Endothelial cell of umbilical vein (primary cell): ENCODE data around the gene B3GALNT2. TPM values are rescaled to one million over a fixed set of nuclear protein-coding genes. Genes with fewer than 3 reads are reported as not detected.

Experiments
- BruUV-seq: library from RNA; stranded (reverse); fragments of 400-500 nt; replicated peaks from 2 replicates; lab custom pipeline; 2021; lab: Mats Ljungman, UMichigan
- CTCF ChIA-PET: fragments of 300-600, 350-600 bp; sonication (Branson Sonifier 250); formaldehyde crosslinking; loops from one replicate; lab custom pipeline; 2021; ENCODE audit warnings: antibody characterized with exemption, inconsistent platforms; lab: Charles Lee
- POLR2A ChIA-PET: fragments of 300-600, 350-600 bp; sonication (Branson Sonifier 250); formaldehyde crosslinking; loops from one replicate; lab custom pipeline; 2021; ENCODE audit warnings: antibody characterized with exemption, inconsistent platforms; lab: Charles Lee
- DNase-seq: peaks from one replicate; pipeline ENCODE4 v3.0.0-alpha.2; 2011; ENCODE audit warnings: low read depth, low spot score
- FAIRE-seq: peaks from 2 replicates; lab custom pipeline; 2011; peaks lifted over from hg19 to GRCh38; lab: Jason Lieb, UNC
- H2AFZ ChIP-seq: 2 replicates; pipeline ENCODE4 v1.6.0; 2012; ENCODE audit warnings: low read depth, low read length, control low read depth, inconsistent platforms
- H3K27ac ChIP-seq: 2 replicates; pipeline ENCODE4 v1.5.1; 2011; ENCODE audit warnings: low read depth, mild to moderate bottlenecking, control low read depth, low read length, moderate library complexity; ENCODE audit not compliant: insufficient read depth
- H3K27me3 ChIP-seq, 2 experiments: 2 replicates each; pipeline versions ENCODE4 v1.6.0 to v1.6.1; 2011; ENCODE audit warnings: low read length in 2 of 2, mixed read lengths in 1 of 2; ENCODE audit not compliant: control insufficient read depth in 2 of 2, insufficient read depth in 2 of 2
- H3K36me3 ChIP-seq, 2 experiments: 2 replicates in 1 of 2; 3 replicates in 1 of 2; pipeline ENCODE4 v1.5.1; 2011; ENCODE audit warnings: low read length in 2 of 2, mild to moderate bottlenecking in 1 of 2, moderate library complexity in 1 of 2; ENCODE audit not compliant: control insufficient read depth in 2 of 2, insufficient read depth in 2 of 2; ENCODE audit errors: extremely low read depth in 1 of 2
- H3K4me1 ChIP-seq: 3 replicates; pipeline ENCODE4 v1.5.1; 2011; ENCODE audit warnings: mild to moderate bottlenecking, low read length; ENCODE audit not compliant: control insufficient read depth, insufficient read depth; ENCODE audit errors: extremely low read depth
- H3K4me2 ChIP-seq: 2 replicates; pipeline ENCODE4 v1.6.1; 2011; ENCODE audit warnings: low read length, control low read depth, mixed read lengths; ENCODE audit not compliant: insufficient read depth
- H3K4me3 ChIP-seq, 3 experiments: fragments of 200-600 bp in 1 of 3; sonication (generic), shearing (Covaris generic) in 1 of 3; replicated peaks in 1 of 3; 2 replicates each; pipeline ENCODE4 v1.5.1; 2011 to 2016; ENCODE audit warnings: control low read depth in 3 of 3, low read length in 3 of 3, mild to moderate bottlenecking in 2 of 3, inconsistent platforms in 1 of 3, low read depth in 1 of 3, moderate library complexity in 1 of 3; ENCODE audit not compliant: insufficient read depth in 1 of 3
- H3K79me2 ChIP-seq: 2 replicates; pipeline ENCODE4 v1.6.0; 2012; ENCODE audit warnings: low read length, inconsistent platforms; ENCODE audit not compliant: control insufficient read depth, insufficient read depth
- H3K9ac ChIP-seq: replicated peaks from 2 replicates; pipeline ENCODE3; 2011; ENCODE audit warnings: low read length, control low read depth; ENCODE audit not compliant: insufficient read depth; ENCODE audit errors: extremely low read depth
- H3K9me1 ChIP-seq: replicated peaks from 3 replicates; pipeline ENCODE4 v1.6.0; 2011; ENCODE audit warnings: mild to moderate bottlenecking, low read length; ENCODE audit not compliant: control insufficient read depth, insufficient read depth; ENCODE audit errors: extremely low read depth
- H3K9me3 ChIP-seq: replicated peaks from 2 replicates; pipeline ENCODE4 v1.5.1; 2012; ENCODE audit warnings: low read length, inconsistent platforms; ENCODE audit not compliant: control insufficient read depth, insufficient read depth
- H4K20me1 ChIP-seq: replicated peaks from 2 replicates; pipeline ENCODE3; 2011; ENCODE audit warnings: mild to moderate bottlenecking, low read length; ENCODE audit not compliant: control insufficient read depth, insufficient read depth; ENCODE audit errors: extremely low read depth
- EZH2 ChIP-seq: IDR thresholded peaks from 2 replicates; pipeline ENCODE4 v1.6.1; 2012; ENCODE audit warnings: borderline replicate concordance, low read depth, mild to moderate bottlenecking, moderate library complexity, low read length, inconsistent platforms; ENCODE audit not compliant: severe bottlenecking
- FOS ChIP-seq: IDR thresholded peaks from 2 replicates; pipeline ENCODE4 v1.6.1; 2011; ENCODE audit warnings: mild to moderate bottlenecking, low read length, moderate library complexity, borderline replicate concordance; ENCODE audit not compliant: insufficient read depth
- GATA2 ChIP-seq: IDR thresholded peaks from 2 replicates; pipeline ENCODE4 v1.7.0; 2011; ENCODE audit warnings: low read depth, mild to moderate bottlenecking, moderate library complexity, mixed read lengths, low read length; ENCODE audit not compliant: insufficient read length, insufficient read depth
- JUN ChIP-seq: IDR thresholded peaks from 2 replicates; pipeline ENCODE4 v1.6.1; 2011; ENCODE audit warnings: borderline replicate concordance, low read depth; ENCODE audit not compliant: insufficient read length, insufficient read depth
- MYC ChIP-seq: IDR thresholded peaks from one replicate; pipeline ENCODE4 v1.6.1; 2011; ENCODE audit warnings: mild to moderate bottlenecking, low read depth, low read length
- POLR2A ChIP-seq: IDR thresholded peaks from 2 replicates; pipeline ENCODE4 v1.6.1; 2012; ENCODE audit warnings: low read depth, mild to moderate bottlenecking, control low read depth, low read length
- POLR2AphosphoS5 ChIP-seq: IDR thresholded peaks from 2 replicates; pipeline ENCODE4 v1.6.1; 2012; ENCODE audit warnings: low read depth, mild to moderate bottlenecking, control low read depth, low read length, moderate library complexity; ENCODE audit not compliant: insufficient read depth
- dilution Hi-C: fragments of 300-500 bp; cut with MboI; formaldehyde crosslinking; loops from one replicate; pipeline ENCODE4 v1.15.0; 2019; ENCODE audit warnings: low sequenced_read_pairs; ENCODE audit not compliant: extremely low pct_ligation_motif_present
- intact Hi-C: fragments of 100-400 bp; cut with micrococcal nuclease; formaldehyde crosslinking; loops from one replicate; pipeline ENCODE4 v1.10.0; 2022
- polyA plus RNA-seq, 4 experiments: library from polyadenylated mRNA; depleted of rRNA in 3 of 4; stranded (reverse) in 3 of 4; unstranded in 1 of 4; fragments of >200 nt; gene quantifications; 2 replicates each; pipeline versions ENCODE4 v1.2.1 to v1.2.3, GENCODE V29; 2011 to 2012; ENCODE audit warnings: missing spikeins in 1 of 4
- total RNA-seq: library from RNA; stranded (reverse); gene quantifications from 2 replicates; pipeline ENCODE4 v1.2.3, GENCODE V29; 2021
- TF ChIP-seq, protein P1 (sequence below): IDR thresholded peaks from 2 replicates; pipeline ENCODE4 v1.6.1; 2011; ENCODE audit not compliant: insufficient read depth, insufficient read length
- TF ChIP-seq, protein P2 (sequence below), 2 donors: IDR thresholded peaks; 1 replicate in 1 of 2; 2 replicates in 1 of 2; pipeline ENCODE4 v1.5.1; 2011; ENCODE audit warnings: low read length in 2 of 2, mild to moderate bottlenecking in 2 of 2, moderate library complexity in 2 of 2, control low read depth in 1 of 2, inconsistent platforms in 1 of 2, low read depth in 1 of 2; ENCODE audit not compliant: insufficient read depth in 1 of 2; ENCODE audit errors: extremely low read depth in 1 of 2

The B3GALNT2 gene
- total and polyA plus RNA-seq, 2 donors (not counting 3 experiments of a cell fraction or from before 2014, with no cell fraction given), result 12.0 to 32.2 TPM

DNA sequence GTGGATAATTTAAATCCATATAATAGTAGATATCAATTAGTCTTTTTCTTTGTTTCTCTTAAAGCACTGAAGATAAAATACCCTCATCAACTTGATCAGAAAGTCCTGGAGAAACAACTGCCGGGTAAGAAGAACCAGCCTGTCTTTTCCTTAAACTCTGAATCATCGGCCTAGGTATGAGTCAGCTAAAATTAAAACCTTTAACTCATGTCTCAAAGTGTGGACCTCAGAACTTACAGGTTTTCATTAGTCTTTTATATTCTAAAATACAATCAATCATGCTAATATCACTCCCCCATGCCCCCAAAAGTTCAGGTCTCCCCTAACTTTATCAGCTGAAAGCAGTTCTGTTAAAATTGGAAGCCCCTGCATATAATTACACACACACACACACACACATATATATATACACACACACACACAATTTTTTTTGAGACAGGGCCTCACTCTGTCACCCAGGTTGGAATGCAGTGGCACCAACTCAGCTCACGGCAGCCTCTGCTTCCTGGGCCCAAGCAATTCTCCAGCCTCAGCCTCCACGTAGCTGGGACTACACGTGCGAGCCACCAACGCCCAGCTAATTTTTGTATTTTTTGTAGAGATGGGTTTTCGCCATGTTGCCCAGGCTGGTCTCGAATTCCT lies 61.3 kb downstream of the B3GALNT2 start:
- peak overlapping the region; percentile 71 for H3K27ac ChIP-seq
- peak overlapping the region; percentile 22 for H3K4me2 ChIP-seq
- BruUV-seq, result no TSS peak
- ChIA-PET POLR2A (interaction anchor here (0.6 kb wide), 1 partner anchor 427 kb away, joined by 6 read pairs; no protein-coding TSS in a partner anchor), CTCF (interaction anchor here (0.7 to 2.4 kb wide), 6 partner anchors 12 to 529 kb away, joined by 3 to 9 read pairs (median 4); partner anchors contain the start of gene B3GALNT2)
- H3K79me2 ChIP-seq, result no peaks in the 10 kb centered on the region
- FAIRE-seq (peak; percentile 92), DNase-seq (peak; percentile 57)
- H3K4me1 ChIP-seq, result peaks cover 9% of the 10 kb centered on the region
- no peak overlapping the region for H2AFZ ChIP-seq
- H3K4me3 ChIP-seq, result no peak overlapping the region
- no peaks in the 10 kb centered on the region for H3K27me3 ChIP-seq
- no peak overlapping the region for H3K9ac ChIP-seq
- intact Hi-C loops (no loop called here), dilution Hi-C loops (no loop called here)
- H3K9me1 ChIP-seq, result no peaks in the 10 kb centered on the region
- no peaks in the 10 kb centered on the region for H3K9me3 ChIP-seq
- H3K36me3 ChIP-seq, result peaks cover 12 to 15% of the 10 kb centered on the region in 2 experiments
- no peaks in the 10 kb centered on the region for H4K20me1 ChIP-seq
- TF ChIP-seq, protein P1, sequence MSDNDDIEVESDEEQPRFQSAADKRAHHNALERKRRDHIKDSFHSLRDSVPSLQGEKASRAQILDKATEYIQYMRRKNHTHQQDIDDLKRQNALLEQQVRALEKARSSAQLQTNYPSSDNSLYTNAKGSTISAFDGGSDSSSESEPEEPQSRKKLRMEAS, result no peak
- TF ChIP-seq GATA2 (no peak), POLR2AphosphoS5 (no peak), JUN (peak; percentile 3), MYC (no peak), FOS (peak; percentile 78), EZH2 (no peak), POLR2A (no peak)
- TF ChIP-seq, protein P2, sequence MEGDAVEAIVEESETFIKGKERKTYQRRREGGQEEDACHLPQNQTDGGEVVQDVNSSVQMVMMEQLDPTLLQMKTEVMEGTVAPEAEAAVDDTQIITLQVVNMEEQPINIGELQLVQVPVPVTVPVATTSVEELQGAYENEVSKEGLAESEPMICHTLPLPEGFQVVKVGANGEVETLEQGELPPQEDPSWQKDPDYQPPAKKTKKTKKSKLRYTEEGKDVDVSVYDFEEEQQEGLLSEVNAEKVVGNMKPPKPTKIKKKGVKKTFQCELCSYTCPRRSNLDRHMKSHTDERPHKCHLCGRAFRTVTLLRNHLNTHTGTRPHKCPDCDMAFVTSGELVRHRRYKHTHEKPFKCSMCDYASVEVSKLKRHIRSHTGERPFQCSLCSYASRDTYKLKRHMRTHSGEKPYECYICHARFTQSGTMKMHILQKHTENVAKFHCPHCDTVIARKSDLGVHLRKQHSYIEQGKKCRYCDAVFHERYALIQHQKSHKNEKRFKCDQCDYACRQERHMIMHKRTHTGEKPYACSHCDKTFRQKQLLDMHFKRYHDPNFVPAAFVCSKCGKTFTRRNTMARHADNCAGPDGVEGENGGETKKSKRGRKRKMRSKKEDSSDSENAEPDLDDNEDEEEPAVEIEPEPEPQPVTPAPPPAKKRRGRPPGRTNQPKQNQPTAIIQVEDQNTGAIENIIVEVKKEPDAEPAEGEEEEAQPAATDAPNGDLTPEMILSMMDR (IDR thresholded peaks at IDR 0.05; ENCODE audit: extremely low read depth in 1 of 2, insufficient read depth in 1 of 2, low read depth in 1 of 2, low read length in 2 of 2), result no peak
